ENCODE results near the gene LRP5. TPM values are rescaled to one million over a fixed set of nuclear protein-coding genes. Genes with fewer than 3 reads are reported as not detected.

The LRP5 gene
- total RNA-seq = 30.8 TPM
- 54.8 TPM for polyA plus RNA-seq

DNA sequence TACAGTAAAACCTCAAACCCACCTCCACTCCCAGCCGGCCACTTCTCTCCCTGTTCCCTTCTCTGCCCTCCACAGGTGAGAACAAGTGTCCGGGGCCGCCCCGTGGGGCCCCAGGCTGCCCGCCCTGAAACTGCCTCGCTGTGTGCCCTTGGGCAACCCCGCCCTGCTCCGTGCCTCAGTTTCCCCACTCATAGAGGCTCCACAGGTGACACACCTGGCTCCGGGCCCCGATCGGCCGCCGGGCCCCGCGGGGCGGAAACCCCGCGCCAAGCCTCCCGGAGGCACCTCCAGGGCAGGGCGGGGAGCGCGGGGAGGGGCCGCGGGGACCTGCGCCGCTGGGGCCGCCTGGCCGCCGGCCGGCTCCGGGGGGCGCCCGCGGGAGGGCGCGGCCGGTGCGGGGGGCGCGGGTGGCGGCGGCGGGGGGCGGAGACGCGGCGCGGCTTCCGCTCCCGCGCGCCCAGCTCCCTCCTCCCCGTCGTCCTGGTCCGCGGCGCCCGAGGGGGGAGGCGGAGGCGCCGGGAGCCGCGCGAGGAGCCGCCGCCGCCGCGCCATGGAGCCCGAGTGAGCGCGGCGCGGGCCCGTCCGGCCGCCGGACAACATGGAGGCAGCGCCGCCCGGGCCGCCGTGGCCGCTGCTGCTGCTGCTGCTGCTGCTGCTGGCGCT is at the start of gene LRP5:
Gene LRP5, plus strand, starts transcription at position 475 of the 663 bp plus-strand sequence. Its CDS starts 124 bp downstream, at position 599.
- Histone ChIP-seq H3K4me3 (ENCODE audit: low read depth, low read length) (peak within 1 kb of the TSS; percentile 85), H3K4me1 (ENCODE audit: insufficient read depth) (no peaks in the 10 kb centered on the region), H3K36me3 (ENCODE audit: insufficient read depth) (no peaks in the 10 kb centered on the region), H3K27ac (ENCODE audit: low read depth) (no peak within 1 kb of the TSS)
- 3% methylated on average over 82 of the region's 85 CpGs for WGBS
- no peak for DNase-seq (ENCODE audit: extremely low spot score)

DNA sequence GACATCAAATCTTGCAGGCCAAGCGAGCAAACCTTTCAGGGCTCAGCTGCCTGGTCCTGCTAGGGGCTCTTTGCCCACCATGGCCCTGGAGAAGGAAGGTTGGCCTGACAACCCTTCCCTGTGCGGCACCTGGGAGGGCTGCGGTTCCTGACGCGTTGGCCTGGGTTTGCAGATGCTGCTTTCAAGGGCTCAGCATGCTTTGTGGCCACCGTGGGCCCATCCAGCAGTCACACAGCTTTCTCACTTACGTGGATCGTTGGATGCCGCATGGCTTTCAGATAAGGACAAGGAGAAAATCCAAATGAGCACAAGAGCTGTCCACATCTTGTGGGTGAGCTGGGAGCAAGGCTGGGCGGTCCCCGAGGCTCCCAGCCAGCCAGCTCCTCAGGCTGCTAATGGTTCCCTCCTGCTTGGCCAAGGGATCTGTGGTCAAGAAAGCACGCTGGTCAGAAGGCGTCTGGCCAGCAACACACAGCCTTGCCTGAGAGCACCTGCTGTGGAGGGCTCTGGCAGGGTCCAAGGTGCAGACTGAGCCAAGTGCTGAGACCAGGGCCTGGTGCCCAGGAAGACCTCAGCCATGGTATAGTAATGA is 48.9 kb upstream of the LRP5 start:
- WGBS = 89% methylated on average over 13 of the region's 13 CpGs
- Histone ChIP-seq H3K27ac (ENCODE audit: low read depth) (no peak overlapping the region), H3K4me1 (ENCODE audit: insufficient read depth) (no peaks in the 10 kb centered on the region), H3K4me3 (ENCODE audit: low read depth, low read length) (no peak overlapping the region), H3K36me3 (ENCODE audit: insufficient read depth) (peaks cover 4% of the 10 kb centered on the region)
- no peak for DNase-seq (ENCODE audit: extremely low spot score)

GRCh38 chr11:68264244-68264643 is 48.1 kb upstream of the LRP5 start:
- Histone ChIP-seq H3K4me3 (ENCODE audit: low read depth, low read length) (no peak overlapping the region), H3K27ac (ENCODE audit: low read depth) (no peak overlapping the region), H3K4me1 (ENCODE audit: insufficient read depth) (no peaks in the 10 kb centered on the region), H3K36me3 (ENCODE audit: insufficient read depth) (peaks cover 4% of the 10 kb centered on the region)
- 100% methylated on average over 1 of the region's 1 CpG for WGBS
- DNase-seq (ENCODE audit: extremely low spot score) = no peak

- no peak for DNase-seq (ENCODE audit: extremely low spot score)
- 90% methylated on average over 13 of the region's 13 CpGs for WGBS
Measured at GRCh38 chr11:68264741-68265540, 47.5 kb upstream of the LRP5 start.

GRCh38 chr11:68266121-68266891 is 46.1 kb upstream of the LRP5 start:
- H3K27ac ChIP-seq (ENCODE audit: low read depth) = no peak overlapping the region
- no peak for DNase-seq (ENCODE audit: extremely low spot score)
- H3K4me3 ChIP-seq (ENCODE audit: low read depth, low read length) = no peak overlapping the region
- H3K36me3 ChIP-seq (ENCODE audit: insufficient read depth) = peaks cover 4% of the 10 kb centered on the region
- no peaks in the 10 kb centered on the region for H3K4me1 ChIP-seq (ENCODE audit: insufficient read depth)
- 91% methylated on average over 16 of the region's 16 CpGs for WGBS

More at GRCh38 chr11:68264741-68265540, 47.5 kb upstream of the LRP5 start:
- Histone ChIP-seq H3K27ac (ENCODE audit: low read depth) (no peak overlapping the region), H3K36me3 (ENCODE audit: insufficient read depth) (peaks cover 4% of the 10 kb centered on the region), H3K4me1 (ENCODE audit: insufficient read depth) (no peaks in the 10 kb centered on the region), H3K4me3 (ENCODE audit: low read depth, low read length) (no peak overlapping the region)

DNA sequence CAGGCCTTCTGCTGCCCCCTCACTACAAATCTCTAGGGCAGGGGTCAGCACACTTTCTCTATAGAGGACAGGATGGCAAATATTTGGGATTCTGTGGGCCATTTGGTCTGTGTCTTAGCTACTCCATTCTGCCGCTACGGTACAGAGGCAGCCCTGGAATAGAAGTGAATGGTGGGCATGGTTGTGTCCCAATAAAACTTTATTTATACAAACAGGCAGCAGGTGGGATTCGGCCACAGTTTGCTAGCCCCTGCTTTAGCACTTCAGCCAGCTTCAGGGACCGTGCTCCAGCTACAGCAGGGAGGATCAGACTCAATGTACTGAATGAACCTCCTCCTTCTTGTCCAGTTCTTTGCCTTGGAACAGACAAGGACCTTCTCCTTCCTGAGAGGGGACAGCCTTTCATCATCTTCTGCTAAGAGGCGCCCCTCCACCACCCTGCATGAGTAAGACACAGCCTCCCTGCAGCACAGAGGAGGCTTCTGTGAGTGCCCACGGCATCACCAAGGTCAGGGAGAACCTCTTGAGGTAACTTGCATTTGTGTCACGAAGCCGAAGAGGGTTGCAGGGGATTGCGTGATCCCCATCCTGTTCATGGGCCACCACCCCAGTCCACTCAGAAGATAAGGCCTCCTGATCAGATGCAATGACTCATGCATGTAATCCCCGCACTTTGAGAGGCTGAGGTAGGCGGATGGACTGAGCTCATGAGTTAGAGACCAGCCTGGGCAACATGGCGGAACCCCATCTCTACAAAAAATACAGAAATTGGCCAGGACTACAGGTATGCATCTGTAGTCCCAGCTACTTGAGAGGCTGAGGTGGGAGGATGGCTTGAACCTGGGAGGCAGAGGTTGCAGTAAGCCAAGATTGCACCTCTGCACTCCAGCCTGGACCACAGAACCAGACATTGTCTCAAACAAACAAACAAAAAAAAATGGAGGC is 45.2 kb upstream of the LRP5 start:
- WGBS = 86% methylated on average over 12 of the region's 12 CpGs
- Histone ChIP-seq H3K4me1 (ENCODE audit: insufficient read depth) (no peaks in the 10 kb centered on the region), H3K36me3 (ENCODE audit: insufficient read depth) (peaks cover 2% of the 10 kb centered on the region), H3K27ac (ENCODE audit: low read depth) (no peak overlapping the region), H3K4me3 (ENCODE audit: low read depth, low read length) (no peak overlapping the region)
- DNase-seq (ENCODE audit: extremely low spot score) = no peak

DNA sequence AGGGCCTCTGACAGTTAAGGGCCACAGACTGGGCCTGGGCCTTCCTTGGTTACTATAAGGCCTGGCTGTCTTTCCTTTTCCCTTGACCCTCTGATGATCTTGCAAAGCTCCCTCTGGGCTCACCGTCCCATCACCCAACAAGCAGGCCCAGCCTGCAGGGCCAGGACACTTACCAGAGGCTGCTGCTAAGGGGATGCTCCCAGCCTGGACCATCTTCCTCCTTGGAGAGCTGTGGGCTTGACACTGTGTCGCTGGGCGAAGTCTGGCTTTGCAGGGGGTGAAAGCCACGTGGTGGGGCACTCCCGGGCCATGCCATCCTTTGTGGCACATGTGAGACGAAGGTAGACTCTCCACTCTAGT is 44.5 kb upstream of the LRP5 start:
- no peak overlapping the region for H3K27ac ChIP-seq (ENCODE audit: low read depth)
- no peaks in the 10 kb centered on the region for H3K4me1 ChIP-seq (ENCODE audit: insufficient read depth)
- no peaks in the 10 kb centered on the region for H3K36me3 ChIP-seq (ENCODE audit: insufficient read depth)
- no peak overlapping the region for H3K4me3 ChIP-seq (ENCODE audit: low read depth, low read length)
- DNase-seq (ENCODE audit: extremely low spot score) = no peak
- 95% methylated on average over 6 of the region's 6 CpGs for WGBS

GRCh38 chr11:68269414-68270081 is 42.8 kb upstream of the LRP5 start:
- DNase-seq (ENCODE audit: extremely low spot score) = no peak
- Histone ChIP-seq H3K36me3 (ENCODE audit: insufficient read depth) (no peaks in the 10 kb centered on the region), H3K4me1 (ENCODE audit: insufficient read depth) (no peaks in the 10 kb centered on the region), H3K27ac (ENCODE audit: low read depth) (no peak overlapping the region), H3K4me3 (ENCODE audit: low read depth, low read length) (no peak overlapping the region)
- 52% methylated on average over 10 of the region's 10 CpGs for WGBS

GRCh38 chr11:68270196-68271022 is 42.0 kb upstream of the LRP5 start:
- H3K27ac ChIP-seq (ENCODE audit: low read depth) = no peak overlapping the region
- H3K36me3 ChIP-seq (ENCODE audit: insufficient read depth) = no peaks in the 10 kb centered on the region
- 66% methylated on average over 8 of the region's 8 CpGs for WGBS
- H3K4me1 ChIP-seq (ENCODE audit: insufficient read depth) = no peaks in the 10 kb centered on the region
- no peak for DNase-seq (ENCODE audit: extremely low spot score)
- H3K4me3 ChIP-seq (ENCODE audit: low read depth, low read length) = peak overlapping the region; percentile 52

- WGBS = 4% methylated on average over 23 of the region's 23 CpGs
- H3K36me3 ChIP-seq (ENCODE audit: insufficient read depth) = no peaks in the 10 kb centered on the region
- peak overlapping the region; percentile 84 for H3K27ac ChIP-seq (ENCODE audit: low read depth)
- peak; percentile 35 for DNase-seq (ENCODE audit: extremely low spot score)
- peak overlapping the region; percentile 52 for H3K4me3 ChIP-seq (ENCODE audit: low read depth, low read length)
- H3K4me1 ChIP-seq (ENCODE audit: insufficient read depth) = no peaks in the 10 kb centered on the region
Measured at GRCh38 chr11:68271023-68271780, 41.2 kb upstream of the LRP5 start.
